HepG2 (cell line): ENCODE measurements around the gene ERLIN1. TPM values are rescaled to one million over a fixed set of nuclear protein-coding genes. Genes with fewer than 3 reads are reported as not detected.

ENCODE experiments used
- GLI4 ChIP-seq: sonication (generic); formaldehyde crosslinking; IDR thresholded peaks from 2 replicates; pipeline ENCODE4 v1.5.1; 2020; ENCODE audit warnings: missing genetic modification reagents, mild to moderate bottlenecking, moderate library complexity, borderline replicate concordance
- GTF3A ChIP-seq: sonication (generic); formaldehyde crosslinking; conservative IDR thresholded peaks from 2 replicates; pipeline ENCODE4 v1.4.0; 2020; ENCODE audit warnings: mild to moderate bottlenecking, missing genetic modification reagents
- IKZF1 ChIP-seq: fragments of 450-650 bp; IDR thresholded peaks from 2 replicates; pipeline ENCODE4 v1.7.1; 2016
- MED1 ChIP-seq: sonication (generic); formaldehyde crosslinking; IDR thresholded peaks from 2 replicates; pipeline ENCODE4 v1.4.0; 2020; ENCODE audit warnings: missing genetic modification reagents
- MIER3 ChIP-seq: IDR thresholded peaks from 2 replicates; pipeline ENCODE4 v1.6.1; 2016; ENCODE audit warnings: missing compliant biosample characterization, borderline replicate concordance
- MXD1 ChIP-seq: sonication (generic); formaldehyde crosslinking; IDR thresholded peaks from 2 replicates; pipeline ENCODE4 v1.4.0; 2020; ENCODE audit warnings: mild to moderate bottlenecking, missing genetic modification reagents
- PRDM10 ChIP-seq: sonication (generic); formaldehyde crosslinking; IDR thresholded peaks from 2 replicates; pipeline ENCODE4 v1.4.0; 2020; ENCODE audit warnings: low read depth, missing genetic modification reagents
- THAP9 ChIP-seq: sonication (generic); formaldehyde crosslinking; IDR thresholded peaks from 2 replicates; pipeline ENCODE4; 2020; ENCODE audit warnings: missing genetic modification reagents, mild to moderate bottlenecking, borderline replicate concordance
- ZBTB4 ChIP-seq: sonication (generic); formaldehyde crosslinking; IDR thresholded peaks from 2 replicates; pipeline ENCODE4 v1.4.0; 2020; ENCODE audit warnings: missing genetic modification reagents, mild to moderate bottlenecking, borderline replicate concordance
- ZNF121 ChIP-seq: sonication (generic); formaldehyde crosslinking; IDR thresholded peaks from 2 replicates; pipeline ENCODE4 v1.5.0; 2020; ENCODE audit warnings: mild to moderate bottlenecking, missing genetic modification reagents
- ZNF460 ChIP-seq: sonication (generic); formaldehyde crosslinking; IDR thresholded peaks from 2 replicates; pipeline ENCODE4 v1.5.1; 2020; ENCODE audit warnings: missing genetic modification reagents, mild to moderate bottlenecking, borderline replicate concordance
- ZNF709 ChIP-seq: sonication (generic); formaldehyde crosslinking; IDR thresholded peaks from 2 replicates; pipeline ENCODE4 v1.5.0; 2020; ENCODE audit warnings: mild to moderate bottlenecking, missing genetic modification reagents
- ZNF841 ChIP-seq: sonication (generic); formaldehyde crosslinking; IDR thresholded peaks from 2 replicates; pipeline ENCODE4 v1.8.1; 2023; ENCODE audit warnings: missing genetic modification reagents, borderline replicate concordance
- polyA plus RNA-seq, 8 experiments: library from polyadenylated mRNA; depleted of rRNA in 3 of 8; stranded (reverse) in 7 of 8; unstranded in 1 of 8; fragments of >200 nt; fragmentation: Illumina TruSeq in 4 of 8; extraction: Trizol in 4 of 8; gene quantifications; 2 replicates each; pipeline versions ENCODE4 v1.2.1 to v1.2.3, GENCODE V29; 2011 to 2016; ENCODE audit warnings: low read depth in 4 of 8, missing spikeins in 1 of 8, mixed read lengths in 1 of 8; ENCODE audit not compliant: insufficient read depth in 1 of 8
- total RNA-seq, 5 experiments: library from RNA; depleted of rRNA; stranded (reverse); fragments of >200 nt; fragmentation: Illumina TruSeq; extraction: Trizol; gene quantifications; 2 replicates each; pipeline ENCODE4 v1.2.3, GENCODE V29; 2016; ENCODE audit warnings: low read depth in 1 of 5
- TF ChIP-seq, protein P1 (sequence below): sonication (generic); formaldehyde crosslinking; IDR thresholded peaks from 2 replicates; pipeline ENCODE4 v1.9.0; 2021; ENCODE audit warnings: missing genetic modification reagents, mild to moderate bottlenecking, borderline replicate concordance

Gene ERLIN1
- total and polyA plus RNA-seq, 2 of the 13 experiments (the other 11 are each of a cell fraction or from before 2014, with no cell fraction given), result 56.8 to 69.3 TPM

DNA sequence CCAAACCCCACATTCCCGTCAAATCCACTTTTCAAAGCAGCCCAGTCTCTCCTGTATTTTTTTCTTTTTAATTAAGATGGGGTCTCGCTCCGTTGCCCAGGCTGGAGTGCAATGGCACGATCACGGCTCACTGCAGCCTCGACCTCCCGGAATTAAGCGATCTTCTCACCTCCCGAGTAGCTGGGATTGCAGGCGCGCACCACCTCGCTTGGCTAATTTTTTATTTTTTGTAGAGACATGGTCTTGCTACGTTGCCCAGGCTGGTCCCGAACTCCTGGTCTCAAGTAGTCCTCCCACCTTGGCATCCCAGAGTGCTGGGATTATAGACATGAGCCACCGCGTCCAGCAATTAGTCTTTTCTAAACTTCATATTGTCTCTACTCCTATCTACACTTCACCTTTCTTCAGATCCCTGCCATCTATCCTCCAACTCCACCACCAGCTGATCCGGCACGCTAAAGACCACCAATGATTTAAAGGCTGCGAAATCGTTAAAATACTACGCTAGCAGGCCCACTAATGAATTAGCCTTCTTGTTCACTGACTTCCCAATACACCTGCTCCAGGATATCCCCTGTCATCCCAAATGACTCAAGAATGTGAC lies 44.1 kb upstream of the ERLIN1 start (continued):
- TF ChIP-seq ZBTB4 (CRISPR knock-in tag), result no peak
- TF ChIP-seq GTF3A (CRISPR knock-in tag), result no peak
- peak; percentile 98 for TF ChIP-seq ZNF121 (CRISPR knock-in tag)
- TF ChIP-seq ZNF460 (CRISPR knock-in tag), result 0 out of 2 replicates have a peak, but pooled peaks have one; percentile 15
- no peak for TF ChIP-seq MXD1
- no peak for TF ChIP-seq THAP9 (CRISPR knock-in tag)
- no peak for TF ChIP-seq ZNF841 (CRISPR knock-in tag)
- TF ChIP-seq, protein P1, sequence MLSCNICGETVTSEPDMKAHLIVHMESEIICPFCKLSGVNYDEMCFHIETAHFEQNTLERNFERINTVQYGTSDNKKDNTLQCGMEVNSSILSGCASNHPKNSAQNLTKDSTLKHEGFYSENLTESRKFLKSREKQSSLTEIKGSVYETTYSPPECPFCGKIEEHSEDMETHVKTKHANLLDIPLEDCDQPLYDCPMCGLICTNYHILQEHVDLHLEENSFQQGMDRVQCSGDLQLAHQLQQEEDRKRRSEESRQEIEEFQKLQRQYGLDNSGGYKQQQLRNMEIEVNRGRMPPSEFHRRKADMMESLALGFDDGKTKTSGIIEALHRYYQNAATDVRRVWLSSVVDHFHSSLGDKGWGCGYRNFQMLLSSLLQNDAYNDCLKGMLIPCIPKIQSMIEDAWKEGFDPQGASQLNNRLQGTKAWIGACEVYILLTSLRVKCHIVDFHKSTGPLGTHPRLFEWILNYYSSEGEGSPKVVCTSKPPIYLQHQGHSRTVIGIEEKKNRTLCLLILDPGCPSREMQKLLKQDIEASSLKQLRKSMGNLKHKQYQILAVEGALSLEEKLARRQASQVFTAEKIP (CRISPR knock-in tag), result no peak
- TF ChIP-seq MIER3 (CRISPR knock-in tag), result no peak
- no peak for TF ChIP-seq ZNF709 (CRISPR knock-in tag)
- no peak for TF ChIP-seq PRDM10 (CRISPR knock-in tag)
- no peak for TF ChIP-seq IKZF1
- no peak for TF ChIP-seq GLI4 (CRISPR knock-in tag)
- no peak for TF ChIP-seq MED1
